Lower lobe of right lung (tissue), 2 donors: ENCODE results near the gene PTPN5. TPM values are rescaled to one million over a fixed set of nuclear protein-coding genes. Genes with fewer than 3 reads are reported as not detected.
"Not testable (repeated sequence)": the region's sequence is repeated elsewhere in the genome, so short reads cannot be mapped to it uniquely, and the experiment has no call there.

Experiments
- ATAC-seq, 2 donors: fragments of 200-7000 bp; cut with Tn5 transposase; one replicate each; pipeline ENCODE4 v1.9.1; 2020 to 2022; ENCODE audit warnings: mild to moderate bottlenecking in 2 of 2, moderate library complexity in 2 of 2
- DNase-seq: peaks from one replicate; pipeline ENCODE4 v3.0.0-alpha.2; 2020
- H3K27ac ChIP-seq: fragments of 200-600 bp; one replicate; pipeline ENCODE4 v1.8.0; 2022
- H3K27me3 ChIP-seq: fragments of 200-600 bp; one replicate; pipeline ENCODE4 v1.8.0; 2022; ENCODE audit warnings: low read depth
- H3K36me3 ChIP-seq: fragments of 200-600 bp; one replicate; pipeline ENCODE4 v1.8.0; 2022; ENCODE audit warnings: mild to moderate bottlenecking
- H3K4me1 ChIP-seq: fragments of 200-600 bp; one replicate; pipeline ENCODE4 v1.8.0; 2022
- H3K4me3 ChIP-seq: fragments of 200-600 bp; one replicate; pipeline ENCODE4 v1.8.0; 2022; ENCODE audit warnings: mild to moderate bottlenecking
- H3K9me3 ChIP-seq: fragments of 200-600 bp; one replicate; pipeline ENCODE4 v1.8.0; 2022
- intact Hi-C: fragments of 100-400 bp; cut with DNase I; formaldehyde crosslinking; loops from one replicate; pipeline ENCODE4 v1.11.0; 2022
- total RNA-seq: library from RNA; stranded (reverse); fragmentation: NEBNext Ultra II Directional; extraction: Animal tissue kit (Norgen Biotek cat#: 25700); gene quantifications from one replicate; pipeline ENCODE4 v1.2.1, GENCODE V29; 2021
- TF ChIP-seq, protein P1 (sequence below): fragments of 200-600 bp; IDR thresholded peaks from one replicate; pipeline ENCODE4 v1.8.0; 2022; ENCODE audit warnings: antibody characterized with exemption, mild to moderate bottlenecking
- donor health status: DM: no; HTN: yes; CAD: no; lungs with severe emphysema.

The PTPN5 gene
- total RNA-seq, 1 donor from 2014 or later, result 0.80 TPM

GRCh38 chr11:18692941-18693760 lies 98.4 kb downstream of the PTPN5 start:
- ATAC-seq (no peak), DNase-seq (no peak)
- Histone ChIP-seq H3K4me1 (peaks cover 5% of the 10 kb centered on the region), H3K4me3 (no peak overlapping the region), H3K9me3 (no peaks in the 10 kb centered on the region), H3K27me3 (no peaks in the 10 kb centered on the region), H3K27ac (no peak overlapping the region), H3K36me3 (no peaks in the 10 kb centered on the region)
- TF ChIP-seq, protein P1, sequence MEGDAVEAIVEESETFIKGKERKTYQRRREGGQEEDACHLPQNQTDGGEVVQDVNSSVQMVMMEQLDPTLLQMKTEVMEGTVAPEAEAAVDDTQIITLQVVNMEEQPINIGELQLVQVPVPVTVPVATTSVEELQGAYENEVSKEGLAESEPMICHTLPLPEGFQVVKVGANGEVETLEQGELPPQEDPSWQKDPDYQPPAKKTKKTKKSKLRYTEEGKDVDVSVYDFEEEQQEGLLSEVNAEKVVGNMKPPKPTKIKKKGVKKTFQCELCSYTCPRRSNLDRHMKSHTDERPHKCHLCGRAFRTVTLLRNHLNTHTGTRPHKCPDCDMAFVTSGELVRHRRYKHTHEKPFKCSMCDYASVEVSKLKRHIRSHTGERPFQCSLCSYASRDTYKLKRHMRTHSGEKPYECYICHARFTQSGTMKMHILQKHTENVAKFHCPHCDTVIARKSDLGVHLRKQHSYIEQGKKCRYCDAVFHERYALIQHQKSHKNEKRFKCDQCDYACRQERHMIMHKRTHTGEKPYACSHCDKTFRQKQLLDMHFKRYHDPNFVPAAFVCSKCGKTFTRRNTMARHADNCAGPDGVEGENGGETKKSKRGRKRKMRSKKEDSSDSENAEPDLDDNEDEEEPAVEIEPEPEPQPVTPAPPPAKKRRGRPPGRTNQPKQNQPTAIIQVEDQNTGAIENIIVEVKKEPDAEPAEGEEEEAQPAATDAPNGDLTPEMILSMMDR, result no peak
- intact Hi-C loops, result no loop called here

DNA sequence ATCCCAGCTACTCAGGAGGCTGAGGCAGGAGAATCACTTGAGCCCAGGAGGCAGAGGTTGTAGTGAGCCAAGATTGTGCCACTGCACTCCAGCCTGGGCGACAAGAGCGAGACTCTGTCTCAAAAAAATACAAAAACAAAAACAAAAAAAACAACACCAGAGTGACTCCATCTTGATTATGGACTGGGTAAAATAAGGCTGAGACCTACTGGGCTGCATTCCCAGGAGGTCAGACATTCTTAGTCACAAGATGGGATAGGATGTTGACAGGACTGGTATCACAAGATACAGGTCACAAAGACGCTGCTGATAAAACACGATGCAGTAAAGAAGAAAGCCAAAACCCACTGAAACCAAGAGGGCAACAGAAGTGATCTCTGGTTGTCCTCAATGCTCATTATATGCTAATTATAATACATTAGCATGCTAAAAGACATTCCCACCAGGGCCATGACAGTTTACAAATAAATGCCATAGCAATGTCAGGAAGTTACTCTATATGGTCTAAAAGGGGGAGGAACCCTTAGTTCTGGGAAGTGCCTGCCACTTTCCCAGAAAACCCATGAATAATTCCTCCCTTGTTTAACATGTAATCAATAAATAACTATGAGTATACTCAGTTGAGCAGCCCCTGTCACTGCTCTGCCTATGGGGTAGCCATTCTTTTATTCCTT lies 100.0 kb downstream of the PTPN5 start:
- H3K36me3 ChIP-seq, H3K9me3 ChIP-seq, ATAC-seq, H3K4me1 ChIP-seq, H3K4me3 ChIP-seq, H3K27ac ChIP-seq, DNase-seq, intact Hi-C loops, H3K27me3 ChIP-seq: not testable (repeated sequence)

DNA sequence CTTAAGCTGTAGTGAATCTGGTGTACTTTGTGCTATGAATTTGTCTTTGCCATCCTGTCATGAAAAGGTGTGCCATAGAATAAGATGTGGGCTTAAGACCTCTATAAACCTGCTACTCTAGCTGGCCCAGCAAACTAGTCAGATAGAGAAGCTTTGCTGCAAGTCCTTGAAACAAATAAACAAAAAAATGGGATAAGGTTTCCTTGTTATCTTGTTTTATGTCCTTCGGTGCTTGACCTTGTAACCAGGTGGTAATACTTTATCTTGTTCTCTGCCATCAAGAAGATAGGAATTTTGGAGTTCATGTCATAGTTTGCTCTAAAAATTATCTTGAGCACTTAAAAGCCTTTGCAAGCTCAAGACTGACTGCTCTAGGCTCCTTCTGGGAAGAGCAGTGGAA lies 107.3 kb downstream of the PTPN5 start:
- TF ChIP-seq, protein P1, result no peak
- H3K4me3 ChIP-seq, result no peak overlapping the region
- no peaks in the 10 kb centered on the region for H3K9me3 ChIP-seq
- no peak for ATAC-seq
- no peaks in the 10 kb centered on the region for H3K4me1 ChIP-seq
- no peak for DNase-seq
- no peaks in the 10 kb centered on the region for H3K27me3 ChIP-seq
- H3K27ac ChIP-seq, result no peak overlapping the region
- intact Hi-C loops, result no loop called here
- H3K36me3 ChIP-seq, result no peaks in the 10 kb centered on the region

- Histone ChIP-seq H3K27ac (no peak overlapping the region), H3K4me1 (no peaks in the 10 kb centered on the region), H3K36me3 (no peaks in the 10 kb centered on the region), H3K4me3 (no peak overlapping the region), H3K9me3 (no peaks in the 10 kb centered on the region), H3K27me3 (no peaks in the 10 kb centered on the region)
- TF ChIP-seq, protein P1, result no peak
- DNase-seq (no peak), ATAC-seq (no peak)
- intact Hi-C loops, result no loop called here
These were observed 109.1 kb downstream of the PTPN5 start for GRCh38 chr11:18682466-18682865.

DNA sequence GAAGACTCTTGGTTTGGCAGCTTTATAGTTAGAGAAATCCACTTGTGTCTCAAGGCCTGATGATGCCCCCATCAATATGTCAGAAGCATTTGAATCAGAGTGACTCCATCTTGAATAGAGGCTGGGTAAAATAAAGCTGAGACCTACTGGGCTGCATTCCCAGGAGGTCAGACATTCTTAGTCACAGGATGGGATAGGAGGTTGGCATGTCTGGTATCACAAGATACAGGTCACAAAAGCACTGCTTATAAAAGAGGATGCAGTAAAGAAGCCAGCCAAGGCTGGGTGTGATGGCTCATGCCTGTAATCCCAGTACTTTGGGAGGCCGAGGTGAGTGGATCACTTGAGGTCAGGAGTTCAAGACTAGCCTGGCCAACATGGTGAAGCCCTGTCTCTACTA lies 109.6 kb downstream of the PTPN5 start:
- H3K4me1 ChIP-seq, H3K36me3 ChIP-seq, DNase-seq, intact Hi-C loops, H3K9me3 ChIP-seq, H3K27ac ChIP-seq, H3K27me3 ChIP-seq, ATAC-seq, H3K4me3 ChIP-seq: not testable (repeated sequence)

Other genes with a start within 250 kb of the PTPN5 start
- gene UEVLD, start 203.1 kb downstream of the PTPN5 start, total RNA-seq, result 26.8 TPM
- 3.3 TPM for gene MISFA, start 192.0 kb downstream of the PTPN5 start, total RNA-seq
- gene SPTY2D1, start 157.5 kb downstream of the PTPN5 start, total RNA-seq, result 18.6 TPM
- gene TMEM86A, start 93.0 kb downstream of the PTPN5 start, total RNA-seq, result 11.7 TPM
- 2.3 TPM for gene IGSF22, start 65.6 kb downstream of the PTPN5 start, total RNA-seq
- gene MRGPRX1, start 147.6 kb upstream of the PTPN5 start, total RNA-seq, result not detected